Measurements from ENCODE around the gene ZFP36L1.

- TF ChIP-seq EZH2 (IDR thresholded peaks at IDR 0.05; ENCODE audit: borderline replicate concordance, low read depth, low read length, severe bottlenecking) (no peak), POLR2A (IDR thresholded peaks at IDR 0.05; ENCODE audit: low read depth, low read length) (no peak), FOS (IDR thresholded peaks at IDR 0.05; ENCODE audit: borderline replicate concordance, insufficient read depth, low read length) (no peak), JUN (IDR thresholded peaks at IDR 0.05; ENCODE audit: borderline replicate concordance, insufficient read depth, insufficient read length, low read depth) (no peak), POLR2AphosphoS5 (IDR thresholded peaks at IDR 0.05; ENCODE audit: insufficient read depth, low read depth, low read length) (no peak)
These were observed 16.0 kb upstream of the ZFP36L1 start for GRCh38 chr14:68808696-68809480.

Data from endothelial cell of umbilical vein (primary cell).